Adrenal gland (tissue), 12 donors: ENCODE results near the gene NUP93. TPM values are rescaled to one million over a fixed set of nuclear protein-coding genes. Genes with fewer than 3 reads are reported as not detected.

ENCODE experiments used
- DNase-seq, 7 donors: peaks; one replicate each; pipeline ENCODE4 v3.0.0-alpha.2; 2019 to 2020
- H3K27ac ChIP-seq, 5 donors: fragments of 200-600 bp; sonication (generic) in 4 of 5; 1 replicate in 3 of 5; 2 replicates in 2 of 5; pipeline versions ENCODE4 v1.5.1 to v1.8.0; 2016 to 2020; ENCODE audit warnings: mild to moderate bottlenecking in 1 of 5
- H3K27me3 ChIP-seq: fragments of 200-600 bp; 2 replicates; pipeline ENCODE4 v1.8.0; 2021
- H3K36me3 ChIP-seq, 2 donors: fragments of 200-600 bp; replicated peaks in 1 of 2; 1 replicate in 1 of 2; 2 replicates in 1 of 2; pipeline versions ENCODE4 v1.5.1 to v1.8.0; 2018 to 2022
- H3K4me1 ChIP-seq, 2 donors: fragments of 200-600 bp; replicated peaks in 1 of 2; 1 replicate in 1 of 2; 2 replicates in 1 of 2; pipeline versions ENCODE4 v1.5.1 to v1.8.0; 2018 to 2021
- H3K4me3 ChIP-seq, 4 donors: fragments of 200-600 bp; sonication (generic) in 3 of 4; one replicate each; pipeline ENCODE4 v1.5.1; 2016 to 2018
- H3K9me3 ChIP-seq, 3 donors: fragments of 200-600 bp; sonication (generic) in 1 of 3; replicated peaks in 1 of 3; 1 replicate in 2 of 3; 2 replicates in 1 of 3; pipeline versions ENCODE4 v1.5.1 to v1.8.0; 2016 to 2021
- CTCF ChIP-seq, 6 experiments: fragments of 450-650 bp in 4 of 6; fragments of 200-600 bp in 2 of 6; sonication (generic) in 1 of 6; IDR thresholded peaks; 1 replicate in 5 of 6; 2 replicates in 1 of 6; pipeline versions ENCODE4 v1.5.1 to v1.8.0; 2016 to 2021; ENCODE audit warnings: antibody characterized with exemption in 6 of 6, mild to moderate bottlenecking in 2 of 6, moderate library complexity in 1 of 6
- POLR2A ChIP-seq, 2 donors: fragments of 450-650 bp; IDR thresholded peaks; one replicate each; pipeline ENCODE4 v1.6.1; 2017; ENCODE audit warnings: antibody characterized with exemption in 2 of 2, mild to moderate bottlenecking in 2 of 2, moderate library complexity in 1 of 2
- WGBS, 4 donors: extraction: QIAGEN DNeasy Blood & Tissue Kit in 2 of 4; methylation state at CpG; one replicate each; pipeline versions ENCODE4 v1.1.5 to v1.1.7; 2013 to 2017; 5-methylcytosine and 5-hydroxymethylcytosine counted together
- intact Hi-C, 2 donors: fragments of 100-400 bp; cut with DNase I; formaldehyde crosslinking; loops; one replicate each; pipeline versions ENCODE4 v1.14.1 to v1.15.0; 2022 to 2023
- polyA plus RNA-seq, 3 donors: library from polyadenylated mRNA; stranded (reverse); fragments of 200-250 nt in 2 of 3; fragments of 350-450 nt in 1 of 3; fragmentation: Illumina TruSeq in 1 of 3; extraction: RNeasy Lipid Tissue Mini Kit (QIAGEN cat#74804) in 1 of 3; gene quantifications; one replicate each; pipeline ENCODE4 v1.2.3, GENCODE V29; 2013 to 2014
- total RNA-seq, 9 donors: library from RNA; depleted of rRNA in 4 of 9; stranded (reverse); fragments of >200 nt in 4 of 9; fragments of 120-200 nt in 1 of 9; fragmentation: NEBNext Ultra II Directional in 1 of 9; extraction: Animal tissue kit (Norgen Biotek cat#: 25700) in 1 of 9; gene quantifications; one replicate each; pipeline versions ENCODE4 v1.1.0 to v1.2.4, GENCODE V29; 2013 to 2023
- donor health status: healthy with polysubstance abuse.
- donor health status: Bipolar disorder and iron deficiency.
- donor health status: DM: yes; HTN: yes; CAD: no.
- donor health status: DM: no; HTN: no; CAD: no.
- donor health status: DM: no; HTN: no; CAD: no.
- donor health status: DM: yes; HTN: yes; CAD: no.

NUP93 gene
- total and polyA plus RNA-seq, 12 donors: 29.3 to 71.1 (median 45.8) TPM

- TF ChIP-seq CTCF (IDR thresholded peaks at IDR 0.05) (no peak), POLR2A (IDR thresholded peaks at IDR 0.05) (no peak)
- intact Hi-C loops: no loop called here
- H3K9me3 ChIP-seq: no peaks in the 10 kb centered on the region
Observed at GRCh38 chr16:56797861-56798260, 67.9 kb downstream of the NUP93 start.

GRCh38 chr16:56798955-56799354 lies 69.0 kb downstream of the NUP93 start:
- Histone ChIP-seq H3K4me3 (no peak overlapping the region), H3K36me3 (no peaks in the 10 kb centered on the region), H3K9me3 (no peaks in the 10 kb centered on the region), H3K27me3 (no peaks in the 10 kb centered on the region), H3K4me1 (no peaks in the 10 kb centered on the region), H3K27ac (no peak overlapping the region)
- no peak for TF ChIP-seq POLR2A (IDR thresholded peaks at IDR 0.05)
- TF ChIP-seq CTCF (IDR thresholded peaks at IDR 0.05): no peak
- no peak for DNase-seq
- WGBS, 4 donors: 93 to 97% (median 94%) methylated on average over 3 of the region's 3 CpGs
- intact Hi-C loops: no loop called here

More at GRCh38 chr16:56797861-56798260, 67.9 kb downstream of the NUP93 start:
- Histone ChIP-seq H3K4me1 (no peaks in the 10 kb centered on the region), H3K27me3 (no peaks in the 10 kb centered on the region), H3K4me3 (no peak overlapping the region), H3K27ac (no peak overlapping the region), H3K36me3 (no peaks in the 10 kb centered on the region)
- 93 to 97% (median 95%) methylated on average over 2 of the region's 2 CpGs for WGBS, 4 donors
- no peak for DNase-seq

- Histone ChIP-seq H3K4me3 (no peak overlapping the region), H3K27ac (no peak overlapping the region), H3K4me1 (no peaks in the 10 kb centered on the region), H3K36me3 (no peaks in the 10 kb centered on the region), H3K27me3 (no peaks in the 10 kb centered on the region), H3K9me3 (no peaks in the 10 kb centered on the region)
- no peak for DNase-seq
- intact Hi-C loops: no loop called here
- 82 to 100% (median 92%) methylated on average over 1 of the region's 1 CpG for WGBS, 4 donors
- TF ChIP-seq CTCF (IDR thresholded peaks at IDR 0.05): no peak
- TF ChIP-seq POLR2A (IDR thresholded peaks at IDR 0.05): no peak
Observed at GRCh38 chr16:56800355-56800754, 70.4 kb downstream of the NUP93 start.

- Histone ChIP-seq H3K27ac (no peak overlapping the region), H3K9me3 (no peaks in the 10 kb centered on the region), H3K4me3 (no peak overlapping the region)
Observed at GRCh38 chr16:56801762-56802161, 71.8 kb downstream of the NUP93 start.

More at GRCh38 chr16:56801762-56802161, 71.8 kb downstream of the NUP93 start:
- no peak for TF ChIP-seq POLR2A (IDR thresholded peaks at IDR 0.05)
- TF ChIP-seq CTCF (IDR thresholded peaks at IDR 0.05): no peak
- WGBS, 4 donors: 76 to 96% (median 82%) methylated on average over 3 of the region's 3 CpGs
- Histone ChIP-seq H3K36me3 (no peaks in the 10 kb centered on the region), H3K27me3 (no peaks in the 10 kb centered on the region), H3K4me1 (peaks cover 10 to 11% of the 10 kb centered on the region in 2 donors)
- DNase-seq: no peak
- intact Hi-C loops: no loop called here
